ENCODE results near the gene OR5A1.

DNA sequence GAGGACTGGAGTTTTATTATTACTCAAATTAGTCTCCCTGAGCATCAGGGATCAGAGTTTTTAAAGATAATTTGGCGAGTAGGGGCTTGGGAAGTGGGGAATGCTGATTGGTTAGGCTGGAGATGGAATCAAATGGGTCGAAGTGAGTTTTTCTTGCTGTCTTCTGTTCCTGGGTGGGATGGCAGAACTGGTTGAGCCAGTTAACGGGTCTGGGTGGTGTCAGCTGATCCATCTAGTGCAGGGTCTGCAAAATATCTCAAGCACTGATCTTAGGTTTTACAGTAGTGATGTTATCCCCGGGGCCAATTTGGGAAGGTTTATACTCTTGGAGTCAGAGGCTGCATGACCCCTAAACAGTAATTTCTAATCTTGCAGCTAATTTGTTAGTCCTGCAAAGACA lies 11.1 kb upstream of the OR5A1 start:
- TF ChIP-seq CTCF (IDR thresholded peaks at IDR 0.05) (no peak), POLR2A (IDR thresholded peaks at IDR 0.05) (no peak)
